Upper lobe of left lung (tissue), 6 donors: ENCODE results near the gene SELPLG. TPM values are rescaled to one million over a fixed set of nuclear protein-coding genes. Genes with fewer than 3 reads are reported as not detected.
A peak's percentile ranks its signal among the peaks of the same experiment; 100 is the strongest.

Experiments used
- ATAC-seq, 2 donors: fragments of 200-7000 bp; cut with Tn5 transposase; one replicate each; pipeline ENCODE4 v1.9.1; 2022; ENCODE audit warnings: mild to moderate bottlenecking in 2 of 2, moderate library complexity in 2 of 2; ENCODE audit not compliant: low FRiP score in 2 of 2
- DNase-seq, 2 donors: peaks; one replicate each; pipeline ENCODE4 v3.0.0-alpha.2; 2019 to 2020
- H3K27ac ChIP-seq, 4 donors: fragments of 200-600 bp; sonication (generic); one replicate each; pipeline ENCODE4 v1.5.1; 2016 to 2019
- H3K27me3 ChIP-seq, 4 donors: fragments of 200-600 bp; sonication (generic); one replicate each; pipeline ENCODE4 v1.5.1; 2017 to 2019
- H3K36me3 ChIP-seq, 4 donors: fragments of 200-600 bp; sonication (generic); one replicate each; pipeline ENCODE4 v1.5.1; 2016 to 2019
- H3K4me1 ChIP-seq, 4 donors: fragments of 200-600 bp; sonication (generic); one replicate each; pipeline ENCODE4 v1.5.1; 2018 to 2019
- H3K4me3 ChIP-seq, 4 donors: fragments of 200-600 bp; sonication (generic); one replicate each; pipeline ENCODE4 v1.5.1; 2017 to 2019; ENCODE audit warnings: mild to moderate bottlenecking in 2 of 4, moderate library complexity in 1 of 4
- H3K9me3 ChIP-seq, 4 donors: fragments of 200-600 bp; sonication (generic); one replicate each; pipeline ENCODE4 v1.5.1; 2018 to 2019
- EP300 ChIP-seq, 4 donors: sonication (generic); formaldehyde crosslinking; IDR thresholded peaks; one replicate each; pipeline ENCODE4 v1.5.1; 2017; ENCODE audit warnings: antibody characterized with exemption in 4 of 4, control low read depth in 2 of 4
- POLR2A ChIP-seq, 4 donors: fragments of 450-650 bp; IDR thresholded peaks; one replicate each; pipeline ENCODE4 v1.5.1; 2016 to 2017; ENCODE audit warnings: antibody characterized with exemption in 4 of 4, mild to moderate bottlenecking in 2 of 4
- POLR2AphosphoS5 ChIP-seq, 2 donors: sonication (generic); formaldehyde crosslinking; IDR thresholded peaks; one replicate each; pipeline ENCODE4 v1.5.1; 2017; ENCODE audit warnings: antibody characterized with exemption in 2 of 2
- WGBS, 2 donors: methylation state at CpG; one replicate each; pipeline ENCODE4 v1.1.5; 2017 to 2018; 5-methylcytosine and 5-hydroxymethylcytosine counted together
- total RNA-seq, 6 donors: library from RNA; depleted of rRNA in 4 of 6; stranded (reverse); fragments of >200 nt in 4 of 6; gene quantifications; one replicate each; pipeline versions ENCODE4 v1.1.0 to v1.2.1, GENCODE V29; 2016 to 2021
- TF ChIP-seq, protein P1 (sequence below), 6 experiments: fragments of 450-650 bp in 4 of 6; fragments of 200-600 bp in 2 of 6; sonication (generic) in 2 of 6; IDR thresholded peaks; one replicate each; pipeline ENCODE4 v1.5.1; 2016 to 2019; ENCODE audit warnings: antibody characterized with exemption in 6 of 6
- donor health status: DM: no; HTN: no; CAD: no; lungs with moderate emphysema.
- donor health status: DM: no; HTN: yes; CAD: no; lungs with severe emphysema.

The SELPLG gene
- total RNA-seq, 6 donors from 2014 or later, result 25.2 to 71.4 (median 42.5) TPM

DNA sequence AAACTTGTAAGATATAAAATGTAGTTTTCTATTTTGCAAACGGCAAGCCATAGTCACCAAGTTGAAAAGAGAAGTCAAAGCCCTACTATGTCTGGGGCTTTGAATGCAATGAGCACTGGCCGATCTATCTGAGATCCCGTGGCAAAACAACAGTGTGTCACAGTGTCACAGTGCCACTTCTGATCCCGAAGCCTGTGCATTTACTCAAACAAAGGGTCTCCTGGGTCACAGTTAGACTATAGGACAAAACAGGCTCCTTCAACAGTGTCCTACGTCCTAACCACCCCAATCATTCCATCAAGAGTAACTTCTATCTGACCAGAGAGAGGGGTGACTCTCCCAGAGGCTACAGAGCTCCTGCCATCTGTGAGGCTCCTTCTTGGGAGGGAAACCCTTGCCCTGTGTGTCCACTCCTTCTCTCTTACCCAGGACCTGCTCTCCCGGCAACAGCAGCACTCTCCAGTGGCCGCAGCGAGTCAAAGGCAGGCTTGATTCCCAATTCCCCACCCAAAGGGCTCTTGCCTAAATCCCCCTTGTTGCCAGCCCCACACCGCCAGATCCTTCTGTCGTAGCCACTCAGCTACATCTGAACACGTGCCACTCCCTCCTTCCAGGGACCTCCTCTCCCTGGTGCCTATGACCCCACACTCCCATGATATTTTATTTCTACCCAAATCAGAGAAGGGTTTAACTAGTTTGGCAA is 14.0 kb upstream of the SELPLG start:
- Histone ChIP-seq H3K4me3 (no peak overlapping the region), H3K36me3 (peaks cover 0 to 67% (median 26%) of the 10 kb centered on the region in 4 donors), H3K4me1 (peaks cover 42 to 59% (median 53%) of the 10 kb centered on the region in 4 donors), H3K27me3 (no peaks in the 10 kb centered on the region), H3K9me3 (no peaks in the 10 kb centered on the region), H3K27ac (peak overlapping the region; percentile 53 to 80 (median 68))
- DNase-seq, result no peak
- no peak for ATAC-seq
- 83 to 87% methylated on average over 11 of the region's 11 CpGs for WGBS, 2 donors
- TF ChIP-seq, protein P1, sequence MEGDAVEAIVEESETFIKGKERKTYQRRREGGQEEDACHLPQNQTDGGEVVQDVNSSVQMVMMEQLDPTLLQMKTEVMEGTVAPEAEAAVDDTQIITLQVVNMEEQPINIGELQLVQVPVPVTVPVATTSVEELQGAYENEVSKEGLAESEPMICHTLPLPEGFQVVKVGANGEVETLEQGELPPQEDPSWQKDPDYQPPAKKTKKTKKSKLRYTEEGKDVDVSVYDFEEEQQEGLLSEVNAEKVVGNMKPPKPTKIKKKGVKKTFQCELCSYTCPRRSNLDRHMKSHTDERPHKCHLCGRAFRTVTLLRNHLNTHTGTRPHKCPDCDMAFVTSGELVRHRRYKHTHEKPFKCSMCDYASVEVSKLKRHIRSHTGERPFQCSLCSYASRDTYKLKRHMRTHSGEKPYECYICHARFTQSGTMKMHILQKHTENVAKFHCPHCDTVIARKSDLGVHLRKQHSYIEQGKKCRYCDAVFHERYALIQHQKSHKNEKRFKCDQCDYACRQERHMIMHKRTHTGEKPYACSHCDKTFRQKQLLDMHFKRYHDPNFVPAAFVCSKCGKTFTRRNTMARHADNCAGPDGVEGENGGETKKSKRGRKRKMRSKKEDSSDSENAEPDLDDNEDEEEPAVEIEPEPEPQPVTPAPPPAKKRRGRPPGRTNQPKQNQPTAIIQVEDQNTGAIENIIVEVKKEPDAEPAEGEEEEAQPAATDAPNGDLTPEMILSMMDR (IDR thresholded peaks at IDR 0.05), result no peak
- TF ChIP-seq POLR2A (IDR thresholded peaks at IDR 0.05) (no peak), EP300 (IDR thresholded peaks at IDR 0.05) (no peak), POLR2AphosphoS5 (IDR thresholded peaks at IDR 0.05) (no peak)

DNA sequence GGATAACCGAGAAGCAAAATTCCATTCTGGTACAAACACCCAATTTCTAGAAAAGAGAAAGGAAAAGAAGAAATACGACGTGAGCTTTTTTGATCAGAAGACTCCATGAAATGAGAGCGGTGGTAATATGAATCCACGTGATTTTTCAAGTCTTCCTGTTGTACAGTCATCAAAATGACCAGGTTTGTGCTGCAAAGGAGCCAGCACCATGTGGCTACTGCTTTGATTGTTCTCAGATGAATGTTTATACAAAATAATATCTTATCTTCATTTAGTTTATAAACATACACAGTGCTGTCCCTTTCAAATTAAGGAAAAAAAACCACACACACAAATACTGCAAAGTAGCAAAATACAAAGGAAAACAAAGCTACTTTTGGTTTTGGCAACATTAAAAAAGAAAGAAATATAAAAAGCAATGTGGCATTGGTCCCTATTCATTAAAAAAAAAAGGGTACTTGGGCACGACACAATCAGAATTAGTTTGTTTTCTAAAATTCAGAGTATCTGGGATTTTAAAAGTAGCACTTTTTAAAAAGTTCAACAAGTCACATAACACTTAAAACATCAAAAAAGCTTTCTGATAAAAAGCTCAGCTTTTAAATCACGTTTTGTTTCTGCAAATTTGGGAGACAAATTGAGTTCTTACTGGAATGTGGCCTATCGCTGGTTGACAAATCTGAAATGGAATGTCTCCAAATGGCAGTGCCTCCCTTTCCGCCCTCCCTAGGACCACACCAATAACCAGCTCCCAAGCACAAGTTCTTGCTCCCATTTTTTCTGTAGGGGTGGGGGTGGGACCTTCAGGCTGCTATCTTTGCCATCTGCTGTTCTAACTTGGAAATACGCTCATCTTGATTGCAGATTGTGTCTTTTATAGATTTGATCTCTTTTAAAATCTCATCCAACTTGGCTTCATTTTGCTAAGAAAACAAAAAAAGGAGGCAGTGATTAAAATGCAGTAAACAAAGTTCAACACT is 13.2 kb upstream of the SELPLG start:
- WGBS, 2 donors, result 55 to 57% methylated on average over 10 of the region's 10 CpGs
- Histone ChIP-seq H3K9me3 (no peaks in the 10 kb centered on the region), H3K4me1 (peaks cover 50 to 61% (median 60%) of the 10 kb centered on the region in 4 donors), H3K36me3 (peaks cover 0 to 60% (median 26%) of the 10 kb centered on the region in 4 donors), H3K4me3 (no peak overlapping the region), H3K27ac (peak overlapping the region; percentile 58 to 87 (median 74)), H3K27me3 (no peaks in the 10 kb centered on the region)
- TF ChIP-seq, protein P1 (IDR thresholded peaks at IDR 0.05), result no peak
- TF ChIP-seq EP300 (IDR thresholded peaks at IDR 0.05), result peak in 1 of 4 donors; percentile 39
- ATAC-seq, result no peak
- no peak for DNase-seq

DNA sequence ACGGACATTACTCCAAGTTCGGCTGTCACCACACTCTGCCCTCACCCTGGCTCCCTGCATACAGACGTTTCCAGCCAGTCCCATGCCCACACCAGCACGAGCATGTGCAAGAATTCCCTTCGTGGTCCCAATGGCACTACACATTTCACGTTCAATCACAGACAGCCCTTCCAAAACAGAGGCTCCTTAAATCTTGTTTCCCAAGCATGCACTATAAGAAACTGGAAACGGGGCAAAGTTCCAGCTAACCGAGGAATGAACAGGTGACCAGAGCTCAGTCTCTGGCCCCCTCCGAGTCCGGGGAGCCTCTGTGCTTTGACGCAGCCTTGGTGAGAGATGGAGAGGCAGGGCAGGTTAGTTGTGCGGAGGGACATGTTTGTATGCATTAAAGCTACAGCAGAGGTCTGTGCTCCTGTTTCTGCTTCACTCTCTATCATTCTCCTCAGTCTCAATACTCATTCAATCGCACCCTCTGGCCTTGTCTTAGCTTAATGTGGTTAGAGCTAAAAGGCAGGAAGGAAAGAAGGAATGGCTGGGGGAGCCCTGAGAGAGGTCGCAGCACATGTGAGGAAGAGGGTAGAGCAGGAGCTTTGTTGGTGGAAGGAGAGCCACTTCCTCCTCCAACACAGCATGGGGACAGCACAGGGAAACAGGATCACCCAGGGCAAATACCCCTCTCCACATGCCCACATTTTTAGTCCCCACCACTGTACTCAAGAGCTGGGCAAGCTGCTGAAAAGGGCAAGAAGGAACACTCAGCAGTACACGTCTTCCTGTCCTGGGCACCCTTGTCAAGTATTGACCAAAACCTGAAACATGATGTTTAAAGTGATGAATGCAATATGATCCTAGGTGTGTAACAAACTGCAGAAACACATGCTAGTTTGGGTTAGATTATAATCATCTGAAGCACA is 12.2 kb upstream of the SELPLG start:
- TF ChIP-seq EP300 (IDR thresholded peaks at IDR 0.05) (no peak), POLR2AphosphoS5 (IDR thresholded peaks at IDR 0.05) (no peak), POLR2A (IDR thresholded peaks at IDR 0.05) (no peak)
- TF ChIP-seq, protein P1 (IDR thresholded peaks at IDR 0.05), result no peak
- DNase-seq (no peak), ATAC-seq (no peak)
- Histone ChIP-seq H3K4me1 (peaks cover 59 to 69% (median 68%) of the 10 kb centered on the region in 4 donors), H3K27ac (peak overlapping the region; percentile 58 to 87 (median 77)), H3K9me3 (no peaks in the 10 kb centered on the region), H3K4me3 (no peak overlapping the region), H3K36me3 (peaks cover 0 to 50% (median 18%) of the 10 kb centered on the region in 4 donors), H3K27me3 (no peaks in the 10 kb centered on the region)
- WGBS, 2 donors, result 77% methylated on average over 15 of the region's 15 CpGs

DNA sequence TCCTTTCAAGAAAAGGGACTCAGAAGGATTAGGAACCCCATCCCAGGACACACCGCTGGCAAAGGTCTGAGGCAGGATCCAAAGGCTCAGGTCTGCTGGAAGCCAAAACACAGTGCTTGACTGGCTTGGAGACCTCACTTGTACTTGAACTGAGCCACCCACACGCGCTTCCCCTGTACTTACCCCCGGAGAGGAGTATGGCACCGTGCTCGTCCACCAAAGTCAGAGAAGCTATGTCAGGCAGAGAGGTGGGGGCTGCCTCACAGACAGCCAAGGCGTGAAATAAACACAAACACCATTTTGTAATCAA is 11.1 kb upstream of the SELPLG start:
- no peaks in the 10 kb centered on the region for H3K9me3 ChIP-seq
- H3K36me3 ChIP-seq, result peaks cover 0 to 39% (median 15%) of the 10 kb centered on the region in 4 donors
- DNase-seq, result no peak
- peak overlapping the region; percentile 70 to 87 (median 80) for H3K27ac ChIP-seq
- TF ChIP-seq EP300 (IDR thresholded peaks at IDR 0.05) (no peak), POLR2A (IDR thresholded peaks at IDR 0.05) (no peak), POLR2AphosphoS5 (IDR thresholded peaks at IDR 0.05) (no peak)
- TF ChIP-seq, protein P1 (IDR thresholded peaks at IDR 0.05), result no peak
- no peak overlapping the region for H3K4me3 ChIP-seq
- 86 to 94% methylated on average over 4 to 7 of the region's 7 CpGs for WGBS, 2 donors
- ATAC-seq, result no peak
- H3K4me1 ChIP-seq, result peaks cover 59 to 69% (median 67%) of the 10 kb centered on the region in 4 donors
- H3K27me3 ChIP-seq, result no peaks in the 10 kb centered on the region
